ENCODE measurements around the gene EFNA1. TPM values are rescaled to one million over a fixed set of nuclear protein-coding genes. Genes with fewer than 3 reads are reported as not detected.

EFNA1 gene
- total RNA-seq, 2 donors from 2014 or later: 3.6 to 5.0 TPM

DNA sequence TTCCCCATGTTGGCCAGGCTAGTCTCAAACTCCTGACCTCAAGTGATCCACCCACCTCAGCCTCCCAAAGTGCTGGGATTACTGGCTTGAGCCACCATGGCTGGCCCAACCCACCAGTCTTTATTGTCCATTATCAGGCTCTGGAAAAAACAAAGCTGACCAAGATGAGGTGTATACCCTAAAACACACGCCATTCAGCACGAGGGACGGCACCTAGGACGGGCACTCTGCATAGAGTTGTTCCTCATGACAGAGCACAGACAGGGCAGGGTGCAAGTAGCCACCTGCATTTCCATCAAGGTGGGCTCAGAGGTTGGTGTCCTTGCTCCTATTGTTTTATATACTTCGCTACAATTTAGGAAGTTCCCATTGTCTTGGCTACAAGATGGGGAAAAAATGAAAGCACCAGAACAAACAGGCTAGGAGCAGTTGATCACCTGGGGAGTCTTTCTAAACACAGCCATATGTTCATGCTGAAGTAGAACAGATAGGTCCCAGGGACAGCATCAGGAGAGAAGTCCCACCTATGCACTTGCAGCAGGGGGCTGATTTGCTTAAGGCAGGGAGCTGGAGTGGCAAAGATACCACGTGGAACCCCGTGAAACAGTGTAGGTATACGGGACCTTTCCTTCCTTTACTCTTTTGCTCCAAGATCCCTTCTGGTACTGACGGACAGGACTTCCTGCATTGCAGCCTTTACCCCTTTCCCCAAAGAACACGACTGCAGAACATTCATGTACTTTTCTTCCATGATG lies 41.0 kb downstream of the EFNA1 start:
- Histone ChIP-seq H3K27ac (ENCODE audit: low read depth, low read length) (no peak overlapping the region), H3K4me1 (ENCODE audit: control insufficient read depth, insufficient read depth, low read length) (no peaks in the 10 kb centered on the region), H3K9me3 (ENCODE audit: control insufficient read depth, low read length) (no peaks in the 10 kb centered on the region), H3K4me3 (ENCODE audit: low read length) (no peak overlapping the region), H3K27me3 (ENCODE audit: control insufficient read depth, insufficient read depth, low read length, poor library complexity, severe bottlenecking) (no peaks in the 10 kb centered on the region), H3K9ac (ENCODE audit: extremely low read depth, low read length, poor library complexity, severe bottlenecking) (no peak overlapping the region), H3K36me3 (ENCODE audit: control insufficient read depth, insufficient read depth, low read length) (peaks cover 13% of the 10 kb centered on the region)
- H3K9me3 Mint-ChIP-seq: no peaks in the 10 kb centered on the region
- no peak overlapping the region for H3K4me3 Mint-ChIP-seq
- WGBS, 2 experiments (ENCODE audit: insufficient coverage in 1 of 2, insufficient read length in 1 of 2): 93 to 98% methylated on average over 8 to 10 of the region's 10 CpGs
- H3K27me3 Mint-ChIP-seq (ENCODE audit: insufficient read depth): peaks cover 2% of the 10 kb centered on the region
- DNase-seq: peak; percentile 35
- H3K4me1 Mint-ChIP-seq: peaks cover 13% of the 10 kb centered on the region
- no peak overlapping the region for H3K27ac Mint-ChIP-seq
- TF ChIP-seq, protein P1, sequence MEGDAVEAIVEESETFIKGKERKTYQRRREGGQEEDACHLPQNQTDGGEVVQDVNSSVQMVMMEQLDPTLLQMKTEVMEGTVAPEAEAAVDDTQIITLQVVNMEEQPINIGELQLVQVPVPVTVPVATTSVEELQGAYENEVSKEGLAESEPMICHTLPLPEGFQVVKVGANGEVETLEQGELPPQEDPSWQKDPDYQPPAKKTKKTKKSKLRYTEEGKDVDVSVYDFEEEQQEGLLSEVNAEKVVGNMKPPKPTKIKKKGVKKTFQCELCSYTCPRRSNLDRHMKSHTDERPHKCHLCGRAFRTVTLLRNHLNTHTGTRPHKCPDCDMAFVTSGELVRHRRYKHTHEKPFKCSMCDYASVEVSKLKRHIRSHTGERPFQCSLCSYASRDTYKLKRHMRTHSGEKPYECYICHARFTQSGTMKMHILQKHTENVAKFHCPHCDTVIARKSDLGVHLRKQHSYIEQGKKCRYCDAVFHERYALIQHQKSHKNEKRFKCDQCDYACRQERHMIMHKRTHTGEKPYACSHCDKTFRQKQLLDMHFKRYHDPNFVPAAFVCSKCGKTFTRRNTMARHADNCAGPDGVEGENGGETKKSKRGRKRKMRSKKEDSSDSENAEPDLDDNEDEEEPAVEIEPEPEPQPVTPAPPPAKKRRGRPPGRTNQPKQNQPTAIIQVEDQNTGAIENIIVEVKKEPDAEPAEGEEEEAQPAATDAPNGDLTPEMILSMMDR (conservative IDR thresholded peaks at IDR 0.05): no peak
- H3K36me3 Mint-ChIP-seq (ENCODE audit: low read depth): peaks cover 16% of the 10 kb centered on the region

DNA sequence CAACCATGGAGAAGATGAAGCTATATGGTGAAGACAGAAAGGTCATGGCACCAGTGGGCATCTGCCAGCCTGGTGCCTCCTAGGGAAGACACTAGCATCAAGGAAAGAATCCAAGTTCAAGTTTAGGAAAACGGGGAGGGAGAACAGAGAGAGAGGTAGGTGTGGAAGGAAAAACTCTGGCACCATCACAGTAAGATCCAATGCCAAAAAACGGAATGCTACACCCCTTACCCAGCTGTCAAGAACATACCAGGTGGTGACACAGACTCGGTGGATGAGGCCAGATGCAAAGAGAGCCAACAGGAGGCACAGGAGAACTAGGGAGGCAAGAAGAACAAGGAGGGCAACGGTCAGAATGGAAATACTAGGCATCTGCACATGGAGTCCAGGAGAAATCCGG lies 41.9 kb downstream of the EFNA1 start:
- Histone ChIP-seq H3K27me3 (ENCODE audit: control insufficient read depth, insufficient read depth, low read length, poor library complexity, severe bottlenecking) (no peaks in the 10 kb centered on the region), H3K9me3 (ENCODE audit: control insufficient read depth, low read length) (no peaks in the 10 kb centered on the region), H3K4me1 (ENCODE audit: control insufficient read depth, insufficient read depth, low read length) (no peaks in the 10 kb centered on the region), H3K9ac (ENCODE audit: extremely low read depth, low read length, poor library complexity, severe bottlenecking) (no peak overlapping the region), H3K4me3 (ENCODE audit: low read length) (no peak overlapping the region), H3K36me3 (ENCODE audit: control insufficient read depth, insufficient read depth, low read length) (peaks cover 13% of the 10 kb centered on the region), H3K27ac (ENCODE audit: low read depth, low read length) (no peak overlapping the region)
- 83 to 88% methylated on average over 3 to 5 of the region's 5 CpGs for WGBS, 2 experiments (ENCODE audit: insufficient coverage in 1 of 2, insufficient read length in 1 of 2)
- peaks cover 16% of the 10 kb centered on the region for H3K36me3 Mint-ChIP-seq (ENCODE audit: low read depth)
- TF ChIP-seq, protein P1 (conservative IDR thresholded peaks at IDR 0.05): no peak
- peaks cover 6% of the 10 kb centered on the region for H3K27me3 Mint-ChIP-seq (ENCODE audit: insufficient read depth)
- DNase-seq: peak; percentile 23
- H3K9me3 Mint-ChIP-seq: no peaks in the 10 kb centered on the region
- H3K4me1 Mint-ChIP-seq: peaks cover 13% of the 10 kb centered on the region
- H3K4me3 Mint-ChIP-seq: no peak overlapping the region
- no peak overlapping the region for H3K27ac Mint-ChIP-seq

DNA sequence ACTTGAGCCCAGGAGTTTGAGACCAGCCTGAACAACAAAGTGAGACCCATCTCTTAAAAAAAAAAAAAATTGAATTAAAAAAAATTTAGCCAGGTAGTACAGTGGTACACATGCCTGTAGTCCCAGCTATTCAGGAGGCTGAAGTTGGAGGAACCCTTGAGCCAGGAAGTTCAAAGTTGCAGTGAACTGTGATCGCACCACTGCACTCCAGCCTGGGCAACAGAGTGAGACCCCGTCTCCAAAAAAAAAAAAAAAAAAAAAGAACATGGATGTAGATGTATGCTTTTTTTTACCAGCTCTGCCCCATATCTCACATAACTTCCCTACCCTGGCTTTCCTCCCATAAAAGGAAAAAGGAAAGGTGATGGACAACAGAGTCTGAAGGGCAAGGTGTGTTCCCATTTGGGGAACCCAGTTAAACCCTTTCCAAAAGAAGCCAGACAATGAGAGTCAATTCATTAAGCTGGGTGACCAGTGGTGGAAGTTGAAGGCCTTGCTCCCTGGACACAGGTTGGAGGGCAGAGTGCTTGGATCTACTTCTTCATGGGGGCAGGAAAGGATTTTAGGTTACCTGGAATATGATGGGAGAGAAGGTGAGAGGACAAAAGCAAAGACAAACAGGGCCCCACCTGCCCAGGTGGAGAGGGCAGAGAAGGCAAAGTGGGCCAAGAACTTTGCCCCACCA lies 42.6 kb downstream of the EFNA1 start:
- H3K27ac ChIP-seq (ENCODE audit: low read depth, low read length): no peak overlapping the region
- TF ChIP-seq, protein P1 (conservative IDR thresholded peaks at IDR 0.05): no peak
- no peak overlapping the region for H3K4me3 ChIP-seq (ENCODE audit: low read length)
- WGBS, 2 experiments (ENCODE audit: insufficient coverage in 1 of 2, insufficient read length in 1 of 2): 93% methylated on average over 1 of the region's 2 CpGs; no CpG with 5 or more reads in 1 of the 2 experiments
- H3K9ac ChIP-seq (ENCODE audit: extremely low read depth, low read length, poor library complexity, severe bottlenecking): no peak overlapping the region
- H3K9me3 ChIP-seq (ENCODE audit: control insufficient read depth, low read length): no peaks in the 10 kb centered on the region
- H3K27me3 ChIP-seq (ENCODE audit: control insufficient read depth, insufficient read depth, low read length, poor library complexity, severe bottlenecking): no peaks in the 10 kb centered on the region
- H3K36me3 Mint-ChIP-seq (ENCODE audit: low read depth): peaks cover 16% of the 10 kb centered on the region
- peaks cover 12% of the 10 kb centered on the region for H3K27me3 Mint-ChIP-seq (ENCODE audit: insufficient read depth)
- H3K9me3 Mint-ChIP-seq: no peaks in the 10 kb centered on the region
- H3K27ac Mint-ChIP-seq: no peak overlapping the region
- peaks cover 17% of the 10 kb centered on the region for H3K4me1 Mint-ChIP-seq
- peak; percentile 13 for DNase-seq
- no peak overlapping the region for H3K4me3 Mint-ChIP-seq
- no peaks in the 10 kb centered on the region for H3K4me1 ChIP-seq (ENCODE audit: control insufficient read depth, insufficient read depth, low read length)
- H3K36me3 ChIP-seq (ENCODE audit: control insufficient read depth, insufficient read depth, low read length): peaks cover 13% of the 10 kb centered on the region

Data from endodermal cell (in vitro differentiated cells).